ENCODE data around the gene MED12L. TPM values are rescaled to one million over a fixed set of nuclear protein-coding genes. Genes with fewer than 3 reads are reported as not detected.

Gene MED12L
- total RNA-seq, 3 donors from 2014 or later: 0.48 to 1.6 (median 1.6) TPM

DNA sequence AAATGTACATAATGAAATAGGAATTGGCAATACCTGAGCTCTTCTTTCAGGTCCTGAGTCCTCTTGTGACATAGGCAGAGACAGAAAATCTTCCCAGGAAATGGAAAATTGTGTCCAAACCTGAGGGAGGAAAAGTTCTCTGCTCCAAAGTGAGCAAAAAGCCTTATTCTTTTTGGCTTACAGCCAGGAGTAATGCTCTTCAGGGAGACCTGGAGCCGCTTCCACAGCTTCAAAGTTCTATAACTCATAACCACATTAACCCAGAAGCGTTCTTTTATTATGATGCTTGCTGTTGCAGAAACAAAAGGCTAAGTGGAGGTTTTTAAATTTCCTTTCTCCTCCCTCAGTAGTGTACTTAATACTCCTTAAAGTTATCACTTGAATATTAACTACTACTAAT lies 374.8 kb downstream of the MED12L start:
- Histone ChIP-seq H3K27me3 (no peaks in the 10 kb centered on the region), H3K4me3 (peak overlapping the region; percentile 54 to 75 (median 57)), H3K4me1 (no peaks in the 10 kb centered on the region), H3K9me3 (no peaks in the 10 kb centered on the region), H3K36me3 (no peaks in the 10 kb centered on the region), H3K27ac (no peak overlapping the region)
- TF ChIP-seq POLR2AphosphoS5 (IDR thresholded peaks at IDR 0.05): no peak
- TF ChIP-seq, protein P1, sequence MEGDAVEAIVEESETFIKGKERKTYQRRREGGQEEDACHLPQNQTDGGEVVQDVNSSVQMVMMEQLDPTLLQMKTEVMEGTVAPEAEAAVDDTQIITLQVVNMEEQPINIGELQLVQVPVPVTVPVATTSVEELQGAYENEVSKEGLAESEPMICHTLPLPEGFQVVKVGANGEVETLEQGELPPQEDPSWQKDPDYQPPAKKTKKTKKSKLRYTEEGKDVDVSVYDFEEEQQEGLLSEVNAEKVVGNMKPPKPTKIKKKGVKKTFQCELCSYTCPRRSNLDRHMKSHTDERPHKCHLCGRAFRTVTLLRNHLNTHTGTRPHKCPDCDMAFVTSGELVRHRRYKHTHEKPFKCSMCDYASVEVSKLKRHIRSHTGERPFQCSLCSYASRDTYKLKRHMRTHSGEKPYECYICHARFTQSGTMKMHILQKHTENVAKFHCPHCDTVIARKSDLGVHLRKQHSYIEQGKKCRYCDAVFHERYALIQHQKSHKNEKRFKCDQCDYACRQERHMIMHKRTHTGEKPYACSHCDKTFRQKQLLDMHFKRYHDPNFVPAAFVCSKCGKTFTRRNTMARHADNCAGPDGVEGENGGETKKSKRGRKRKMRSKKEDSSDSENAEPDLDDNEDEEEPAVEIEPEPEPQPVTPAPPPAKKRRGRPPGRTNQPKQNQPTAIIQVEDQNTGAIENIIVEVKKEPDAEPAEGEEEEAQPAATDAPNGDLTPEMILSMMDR (IDR thresholded peaks at IDR 0.05): no peak
- TF ChIP-seq POLR2A (IDR thresholded peaks at IDR 0.05): no peak
- intact Hi-C loops (cut with DNase I; ENCODE audit: low total_unique reads): no loop called here
- no peak for DNase-seq (ENCODE audit: low spot score in 2 of 2)

DNA sequence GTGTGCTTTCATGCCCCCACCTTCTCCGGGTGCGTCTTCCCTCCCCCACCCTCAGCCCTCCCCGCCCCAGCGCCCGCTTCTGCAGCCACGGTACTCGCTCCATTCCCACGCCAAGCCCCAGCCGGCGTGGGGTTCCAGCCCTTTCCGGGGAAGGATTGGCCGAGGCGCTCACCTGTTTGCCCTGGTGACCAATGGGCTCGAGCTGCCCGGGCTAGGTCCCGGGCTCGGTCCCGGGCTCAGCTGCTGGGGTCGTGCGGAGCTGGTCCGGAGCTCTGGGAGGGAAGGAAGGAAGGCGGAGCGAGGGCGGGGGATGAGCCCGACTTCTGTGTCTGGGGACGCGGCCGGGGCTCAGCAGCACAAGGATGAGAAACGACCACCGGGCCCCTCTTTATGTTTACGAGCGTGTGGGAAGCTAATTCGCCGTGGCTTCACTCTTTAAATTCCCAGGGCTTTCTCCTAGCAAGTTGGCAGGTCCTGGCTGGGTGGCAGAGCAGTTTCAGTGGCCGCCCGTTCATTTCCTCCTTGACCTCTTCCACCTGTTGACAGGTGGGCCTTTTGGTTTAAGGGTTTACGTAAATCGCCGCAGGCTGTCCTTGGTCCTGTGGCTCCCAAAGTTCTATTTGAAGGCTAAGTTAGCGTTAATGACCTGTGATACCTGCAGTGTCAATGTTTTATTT lies 375.4 kb downstream of the MED12L start, which contains the start of gene IGSF10:
TSS of gene IGSF10 (minus strand) at position 288 of the 677 bp plus-strand sequence. CDS start 2,352 bp downstream, outside the sequence.
- Histone ChIP-seq H3K27me3 (no peaks in the 10 kb centered on the region), H3K4me3 (peak within 1 kb of the TSS; percentile 54 to 75 (median 57)), H3K27ac (peak within 1 kb of the TSS; percentile 30 to 39), H3K9me3 (no peaks in the 10 kb centered on the region), H3K36me3 (no peaks in the 10 kb centered on the region), H3K4me1 (no peaks in the 10 kb centered on the region)
- TF ChIP-seq POLR2A (IDR thresholded peaks at IDR 0.05) (no peak), POLR2AphosphoS5 (IDR thresholded peaks at IDR 0.05) (no peak)
- TF ChIP-seq, protein P1 (IDR thresholded peaks at IDR 0.05): no peak
- DNase-seq (ENCODE audit: low spot score in 2 of 2): no peak
- intact Hi-C loops (cut with DNase I; ENCODE audit: low total_unique reads): no loop called here

DNA sequence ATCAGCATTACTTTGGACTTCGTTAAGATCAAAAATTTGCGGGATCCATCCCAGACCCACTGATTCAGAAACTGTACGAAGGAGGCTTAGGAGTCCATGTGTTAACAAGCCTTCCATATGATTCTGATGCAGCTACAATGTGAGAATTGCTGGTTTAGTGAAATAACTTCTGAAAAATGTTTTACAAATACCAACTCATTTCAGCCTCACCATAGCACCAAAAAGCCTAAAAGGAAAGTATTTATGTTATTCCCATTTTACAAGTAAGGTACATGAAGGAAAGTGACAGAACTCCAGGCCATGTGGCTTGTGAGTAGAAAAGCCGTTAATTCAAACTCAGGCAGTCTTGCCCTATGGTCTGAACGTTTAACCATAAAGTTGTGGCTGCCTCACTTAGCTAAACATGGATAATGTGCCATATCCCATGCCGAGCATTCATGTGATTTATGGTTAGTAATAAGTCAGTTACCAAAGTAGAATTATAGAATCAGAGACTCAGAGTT lies 376.9 kb downstream of the MED12L start:
- no peak for DNase-seq (ENCODE audit: low spot score in 2 of 2)
- intact Hi-C loops (cut with DNase I; ENCODE audit: low total_unique reads): no loop called here
- TF ChIP-seq POLR2AphosphoS5 (IDR thresholded peaks at IDR 0.05) (no peak), POLR2A (IDR thresholded peaks at IDR 0.05) (no peak)
- TF ChIP-seq, protein P1 (IDR thresholded peaks at IDR 0.05): no peak
- Histone ChIP-seq H3K4me1 (no peaks in the 10 kb centered on the region), H3K27me3 (no peaks in the 10 kb centered on the region), H3K9me3 (no peaks in the 10 kb centered on the region), H3K4me3 (no peak overlapping the region), H3K36me3 (no peaks in the 10 kb centered on the region), H3K27ac (no peak overlapping the region)

DNA sequence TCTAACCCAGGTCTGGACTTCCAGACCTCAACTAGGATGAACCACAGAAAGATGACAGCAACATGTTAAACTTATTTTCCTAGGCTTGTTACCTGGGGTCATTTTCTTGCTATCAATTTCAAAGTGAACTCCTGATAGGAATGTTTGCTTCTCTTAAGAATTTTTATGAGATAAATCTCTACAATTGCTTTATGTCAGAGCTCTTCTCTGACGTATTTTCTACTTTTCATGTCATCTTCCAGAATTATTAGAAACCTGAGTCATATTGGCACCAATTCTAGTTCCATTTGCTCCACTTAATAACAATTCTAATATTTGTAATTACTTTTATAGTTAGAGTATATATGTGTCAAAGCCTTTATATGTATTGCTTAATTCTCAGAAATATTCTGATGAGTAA lies 377.5 kb downstream of the MED12L start:
- H3K36me3 ChIP-seq: no peaks in the 10 kb centered on the region
- H3K27me3 ChIP-seq: no peaks in the 10 kb centered on the region
- TF ChIP-seq, protein P1 (IDR thresholded peaks at IDR 0.05): no peak
- TF ChIP-seq POLR2A (IDR thresholded peaks at IDR 0.05): no peak
- TF ChIP-seq POLR2AphosphoS5 (IDR thresholded peaks at IDR 0.05): no peak
- intact Hi-C loops (cut with DNase I; ENCODE audit: low total_unique reads): no loop called here
- no peak overlapping the region for H3K4me3 ChIP-seq
- no peak overlapping the region for H3K27ac ChIP-seq
- no peaks in the 10 kb centered on the region for H3K9me3 ChIP-seq
- DNase-seq (ENCODE audit: low spot score in 2 of 2): no peak
- no peaks in the 10 kb centered on the region for H3K4me1 ChIP-seq

DNA sequence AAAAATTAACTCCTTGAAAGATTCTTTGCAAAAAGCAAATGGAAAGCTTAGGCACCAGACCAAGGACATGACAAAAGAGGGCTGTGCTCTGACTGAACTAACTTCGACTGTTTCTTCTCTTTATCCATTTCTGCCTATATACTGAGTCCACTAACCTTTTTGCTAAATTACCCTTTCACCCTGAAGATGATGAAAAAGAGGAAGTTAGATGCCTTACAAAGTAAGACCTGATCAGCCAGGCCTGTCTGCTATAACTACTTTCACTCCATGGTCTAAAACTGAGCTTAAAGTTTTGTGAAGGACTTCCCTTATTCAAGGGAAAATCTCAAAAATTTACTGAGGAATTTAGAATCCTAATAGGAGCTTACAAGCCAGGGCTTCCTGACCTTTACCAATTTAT lies 381.6 kb downstream of the MED12L start:
- TF ChIP-seq, protein P1 (IDR thresholded peaks at IDR 0.05): no peak
- Histone ChIP-seq H3K27me3 (no peaks in the 10 kb centered on the region), H3K27ac (no peak overlapping the region), H3K4me3 (no peak overlapping the region), H3K9me3 (no peaks in the 10 kb centered on the region), H3K4me1 (no peaks in the 10 kb centered on the region), H3K36me3 (no peaks in the 10 kb centered on the region)
- DNase-seq (ENCODE audit: low spot score in 2 of 2): no peak
- intact Hi-C loops (cut with DNase I; ENCODE audit: low total_unique reads): no loop called here

Data from breast epithelium (tissue), 4 donors.